PC-9 (cell line): ENCODE data around the gene TMEM120B. TPM values are rescaled to one million over a fixed set of nuclear protein-coding genes. Genes with fewer than 3 reads are reported as not detected.

ENCODE experiments used
- BruUV-seq: library from RNA; stranded (reverse); fragments of 400-500 nt; replicated peaks from 2 replicates; lab custom pipeline; 2021; lab: Mats Ljungman, UMichigan
- CTCF ChIA-PET: fragments of 300-600 bp; sonication (Branson Sonifier 250); formaldehyde crosslinking; loops from one replicate; lab custom pipeline; 2022; ENCODE audit warnings: antibody characterized with exemption; lab: Charles Lee
- POLR2A ChIA-PET: fragments of 300-600 bp; sonication (Branson Sonifier 250); formaldehyde crosslinking; loops from one replicate; lab custom pipeline; 2022; ENCODE audit warnings: antibody characterized with exemption; ENCODE audit not compliant: unreplicated experiment; lab: Charles Lee
- DNase-seq, 2 experiments: peaks; one replicate each; pipeline versions ENCODE4 v3.0.0 to v3.0.0-alpha.2; 2015 to 2022; ENCODE audit warnings: mixed read lengths in 1 of 2
- H2AFZ ChIP-seq: fragments of 200-600 bp; sonication (generic); 2 replicates; pipeline ENCODE4 v1.8.1; 2017; ENCODE audit warnings: antibody characterized with exemption
- H3F3A ChIP-seq: fragments of 200-600 bp; sonication (generic); 2 replicates; pipeline ENCODE4 v1.8.1; 2017; ENCODE audit warnings: antibody characterized with exemption, mild to moderate bottlenecking, low read depth; ENCODE audit not compliant: insufficient read depth
- H3K27ac ChIP-seq: fragments of 200-600 bp; sonication (generic); 2 replicates; pipeline ENCODE4 v1.6.1; 2016; ENCODE audit warnings: mixed run types
- H3K27me3 ChIP-seq: fragments of 200-600 bp; sonication (generic); 2 replicates; pipeline ENCODE4 v1.6.1; 2016; ENCODE audit warnings: low read depth, mixed run types; ENCODE audit not compliant: insufficient read depth
- H3K36me3 ChIP-seq: fragments of 200-600 bp; sonication (generic); 2 replicates; pipeline ENCODE4 v1.6.1; 2016; ENCODE audit warnings: low read depth, mixed run types
- H3K4me1 ChIP-seq: fragments of 200-600 bp; sonication (generic); replicated peaks from 2 replicates; pipeline ENCODE4 v1.6.1; 2016; ENCODE audit warnings: mixed run types; ENCODE audit not compliant: insufficient read depth
- H3K4me2 ChIP-seq: fragments of 200-600 bp; sonication (generic); 2 replicates; pipeline ENCODE4 v1.6.1; 2017; ENCODE audit warnings: mixed run types
- H3K4me3 ChIP-seq: fragments of 200-600 bp; sonication (generic); 2 replicates; pipeline ENCODE4 v1.6.1; 2016; ENCODE audit warnings: mixed run types
- H3K79me2 ChIP-seq: fragments of 200-600 bp; sonication (generic); 2 replicates; pipeline ENCODE4 v1.6.1; 2017; ENCODE audit warnings: low read depth, mixed run types
- H3K9me2 ChIP-seq: fragments of 200-600 bp; sonication (generic); 2 replicates; pipeline ENCODE4 v1.8.1; 2017; ENCODE audit warnings: mild to moderate bottlenecking; ENCODE audit not compliant: insufficient read depth
- H3K9me3 ChIP-seq: fragments of 200-600 bp; sonication (generic); 2 replicates; pipeline ENCODE4 v1.8.1; 2016; ENCODE audit warnings: low read depth; ENCODE audit not compliant: insufficient read depth
- H4K20me1 ChIP-seq: fragments of 200-600 bp; sonication (generic); 2 replicates; pipeline ENCODE4 v1.8.1; 2017; ENCODE audit not compliant: insufficient read depth
- CTCF ChIP-seq: fragments of 200-600 bp; sonication (generic); conservative IDR thresholded peaks from 2 replicates; pipeline ENCODE4 v1.6.1; 2017; ENCODE audit warnings: mixed run types, antibody characterized with exemption, mild to moderate bottlenecking, moderate library complexity
- EZH2 ChIP-seq: fragments of 200-600 bp; sonication (generic); IDR thresholded peaks from 2 replicates; pipeline ENCODE4 v1.8.0; 2017; ENCODE audit warnings: antibody characterized with exemption, low read depth
- intact Hi-C: fragments of 100-400 bp; cut with micrococcal nuclease; formaldehyde crosslinking; loops from one replicate; pipeline ENCODE4 v1.10.0; 2022; ENCODE audit not compliant: unreplicated experiment
- total RNA-seq: library from RNA; stranded (reverse); gene quantifications from 2 replicates; pipeline ENCODE4 v1.2.3, GENCODE V29; 2021

The TMEM120B gene
- total RNA-seq, 1 experiment from 2014 or later: 12.4 TPM

DNA sequence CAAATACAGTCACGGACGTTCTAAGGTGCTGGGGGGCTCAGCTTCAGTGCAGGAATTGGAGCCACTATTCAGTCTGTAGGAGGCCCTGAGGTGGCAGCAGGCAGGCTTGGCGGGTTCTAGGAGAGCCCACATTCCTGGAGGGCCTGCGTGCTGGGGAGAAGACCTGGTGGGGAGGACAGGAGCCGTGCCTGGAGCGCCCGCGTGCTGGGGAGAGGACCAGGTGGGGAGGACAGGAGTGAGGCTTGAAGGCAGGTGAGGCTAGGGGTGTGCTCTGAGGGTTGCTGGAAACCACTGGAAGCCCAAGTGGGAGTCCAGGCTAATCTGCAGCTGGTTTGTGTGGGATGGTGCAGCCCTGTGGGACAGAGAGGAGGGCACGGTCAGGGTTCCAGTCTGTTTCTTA lies 57.8 kb downstream of the TMEM120B start:
- H3F3A ChIP-seq: peaks cover 25% of the 10 kb centered on the region
- no peak overlapping the region for H2AFZ ChIP-seq
- ChIA-PET CTCF (no interaction called here), POLR2A (interaction anchor here (0.6 kb wide), 1 partner anchor 191 kb away, joined by 4 read pairs; no protein-coding TSS in a partner anchor)
- H3K4me3 ChIP-seq: no peak overlapping the region
- no peaks in the 10 kb centered on the region for H3K27me3 ChIP-seq
- no peak for DNase-seq
- no peaks in the 10 kb centered on the region for H3K9me2 ChIP-seq
- H3K27ac ChIP-seq: no peak overlapping the region
- no peaks in the 10 kb centered on the region for H3K79me2 ChIP-seq
- BruUV-seq: no TSS peak
- no peak overlapping the region for H3K4me2 ChIP-seq
- intact Hi-C loops: loop anchor here (5.0 kb wide), 1 partner anchor 58 kb away; the partner anchor contains the start of gene TMEM120B
- H3K36me3 ChIP-seq: no peaks in the 10 kb centered on the region
- H4K20me1 ChIP-seq: no peaks in the 10 kb centered on the region
- H3K9me3 ChIP-seq: no peaks in the 10 kb centered on the region
- no peak for TF ChIP-seq CTCF
- TF ChIP-seq EZH2: no peak
- H3K4me1 ChIP-seq: peaks cover 18% of the 10 kb centered on the region

DNA sequence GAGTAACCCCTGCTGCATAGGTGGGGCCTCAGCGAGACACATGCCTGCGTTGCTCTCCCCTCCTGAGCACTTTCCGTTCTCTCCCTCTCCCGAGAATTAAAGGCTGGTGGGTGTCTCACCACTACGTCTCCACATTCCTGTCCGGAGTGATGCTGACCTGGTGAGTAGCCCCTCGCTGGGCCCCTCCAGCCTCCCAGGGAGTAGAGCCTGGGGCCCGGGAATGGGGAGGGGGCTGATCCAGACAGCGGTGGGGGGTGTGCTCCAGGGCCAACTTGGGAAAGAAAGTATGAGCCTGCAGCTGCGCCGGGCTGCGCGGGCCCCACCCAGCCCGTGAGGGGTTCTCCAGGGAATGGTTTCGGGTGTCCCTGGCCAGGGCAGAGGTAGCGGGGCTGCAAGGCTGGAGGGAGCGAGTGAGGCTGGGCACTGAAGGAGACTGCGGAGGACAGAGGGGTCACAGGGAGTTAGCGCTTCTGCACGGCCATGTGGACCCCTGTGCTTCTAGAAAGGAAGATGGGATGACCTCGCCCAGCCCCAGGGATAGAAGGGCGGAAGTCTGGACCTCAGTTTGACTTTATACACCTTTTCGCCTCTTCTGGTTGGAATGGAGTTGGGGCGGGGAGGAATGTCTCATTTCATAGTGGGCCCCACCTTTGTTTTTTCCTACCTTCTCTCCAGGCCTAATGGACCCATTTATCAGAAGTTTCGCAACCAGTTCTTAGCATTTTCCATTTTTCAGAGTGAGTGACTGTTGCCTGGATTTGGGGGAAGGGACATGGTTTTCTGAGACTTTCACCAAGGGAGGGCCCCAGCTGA lies 58.5 kb downstream of the TMEM120B start:
- H3K9me2 ChIP-seq: no peaks in the 10 kb centered on the region
- peaks cover 15% of the 10 kb centered on the region for H3K4me1 ChIP-seq
- no peak overlapping the region for H3K4me3 ChIP-seq
- no peak overlapping the region for H3K27ac ChIP-seq
- H3K27me3 ChIP-seq: no peaks in the 10 kb centered on the region
- no peaks in the 10 kb centered on the region for H3K9me3 ChIP-seq
- no peak overlapping the region for H2AFZ ChIP-seq
- H3F3A ChIP-seq: peaks cover 32% of the 10 kb centered on the region
- TF ChIP-seq CTCF: no peak
- TF ChIP-seq EZH2: no peak
- no peaks in the 10 kb centered on the region for H3K36me3 ChIP-seq
- no peak for DNase-seq
- no peaks in the 10 kb centered on the region for H4K20me1 ChIP-seq
- CTCF ChIA-PET: interaction anchor here (0.6 kb wide), 1 partner anchor 1782 kb away, joined by 4 read pairs; the partner anchor contains the start of gene BICDL1
- POLR2A ChIA-PET: no interaction called here
- no peak overlapping the region for H3K4me2 ChIP-seq
- H3K79me2 ChIP-seq: no peaks in the 10 kb centered on the region
- intact Hi-C loops: loop anchor here (5.0 kb wide), 1 partner anchor 59 kb away; the partner anchor contains the start of gene TMEM120B
- BruUV-seq: no TSS peak

DNA sequence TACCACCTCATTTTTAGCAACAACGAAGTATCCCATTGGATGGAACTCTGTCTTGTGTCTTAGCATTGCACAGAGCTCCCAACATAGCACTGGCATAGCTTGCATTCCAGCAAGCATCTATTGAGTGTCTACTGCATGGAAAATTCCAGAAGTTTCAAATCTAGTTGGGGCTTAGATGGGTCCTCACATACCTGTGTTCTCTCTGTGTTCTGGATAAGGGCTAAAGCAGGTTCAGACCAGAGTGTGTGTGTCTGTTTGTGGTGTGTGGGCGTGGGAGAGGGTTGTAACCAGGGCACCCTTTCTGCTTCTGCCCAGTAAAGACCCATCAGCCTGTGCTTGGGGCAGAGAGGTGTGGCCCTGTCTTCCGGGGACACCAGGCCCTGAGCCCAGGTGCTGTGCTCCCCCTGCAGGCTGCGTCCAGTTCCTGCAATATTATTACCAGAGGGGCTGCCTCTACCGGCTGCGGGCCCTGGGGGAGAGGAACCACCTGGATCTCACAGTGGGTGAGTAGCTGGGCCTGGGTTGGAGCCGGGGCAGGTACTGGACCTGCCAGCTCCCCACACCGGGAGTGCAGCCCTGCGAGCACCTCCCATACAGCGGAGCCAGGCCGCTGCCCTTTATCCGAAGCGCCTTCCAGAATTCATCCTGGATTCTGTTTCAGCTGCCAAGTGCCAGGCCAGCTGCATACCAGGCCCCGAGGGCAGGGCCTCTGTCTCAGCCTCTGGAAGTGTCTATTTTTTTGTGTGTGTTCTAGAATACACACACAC lies 60.6 kb downstream of the TMEM120B start:
- Histone ChIP-seq H3K4me2 (0 out of 2 replicates have a peak overlapping the region, but pooled peaks have one; percentile 13), H4K20me1 (no peaks in the 10 kb centered on the region), H2AFZ (no peak overlapping the region), H3K36me3 (no peaks in the 10 kb centered on the region), H3F3A (peaks cover 53% of the 10 kb centered on the region), H3K9me2 (no peaks in the 10 kb centered on the region), H3K79me2 (no peaks in the 10 kb centered on the region), H3K4me3 (no peak overlapping the region), H3K9me3 (no peaks in the 10 kb centered on the region), H3K27me3 (no peaks in the 10 kb centered on the region), H3K4me1 (peaks cover 20% of the 10 kb centered on the region), H3K27ac (no peak overlapping the region)
- intact Hi-C loops: loop anchor here (1.0 to 5.0 kb wide), 2 partner anchors 61 to 76 kb away; partner anchors contain the start of gene TMEM120B
- no TSS peak for BruUV-seq
- peak; percentile 70 to 80 for DNase-seq
- ChIA-PET POLR2A (interaction anchor here (0.6 to 1.0 kb wide), 4 partner anchors 14 to 338 kb away, joined by 3 to 6 read pairs (median 5); partner anchors contain the start of gene RHOF), CTCF (interaction anchor here (0.5 to 2.4 kb wide), 6 partner anchors 19 to 187 kb away, joined by 3 to 10 read pairs (median 6); partner anchors contain the start of gene RHOF)
- TF ChIP-seq EZH2 (no peak), CTCF (peak; percentile 86)
